Stimulated activated naive B cell treated with anti-CD40 and anti-IgM and Interleukin-4, amounts not matched to agents 10 μg/mL and 1 μg/mL and 100 μg/mL, for 72 hours (primary cell): ENCODE data around the gene WDPCP.
"Not testable (repeated sequence)": the region's sequence is repeated elsewhere in the genome, so short reads cannot be mapped to it uniquely, and the experiment has no call there.

ENCODE experiments used
- ATAC-seq, 2 donors: fragments of 150-1000 bp; cut with Tn5 transposase; replicated peaks; 2 replicates each; pipeline ENCODE4 v1.10.0; 2021; ENCODE audit warnings: moderate library complexity in 1 of 2
- DNase-seq: peaks from one replicate; pipeline ENCODE4 v3.0.0; 2021
- H3K27ac Mint-ChIP-seq: one replicate; pipeline ENCODE4 v1.8.0; 2022; ENCODE audit warnings: mild to moderate bottlenecking, mixed read lengths
- H3K27me3 Mint-ChIP-seq, 2 donors: one replicate each; pipeline ENCODE4 v1.8.0; 2022; ENCODE audit warnings: mixed read lengths in 2 of 2
- H3K36me3 Mint-ChIP-seq, 2 donors: one replicate each; pipeline ENCODE4 v1.8.0; 2022; ENCODE audit warnings: mixed read lengths in 2 of 2, mild to moderate bottlenecking in 1 of 2
- H3K4me1 Mint-ChIP-seq, 2 donors: one replicate each; pipeline ENCODE4 v1.8.0; 2022; ENCODE audit warnings: mixed read lengths in 2 of 2, mild to moderate bottlenecking in 1 of 2
- H3K4me3 Mint-ChIP-seq, 2 donors: one replicate each; pipeline ENCODE4 v1.8.0; 2022; ENCODE audit warnings: mild to moderate bottlenecking in 2 of 2, mixed read lengths in 2 of 2, moderate library complexity in 1 of 2
- H3K9me3 Mint-ChIP-seq, 2 donors: one replicate each; pipeline ENCODE4 v1.8.0; 2022; ENCODE audit warnings: mixed read lengths in 2 of 2, mild to moderate bottlenecking in 1 of 2

The WDPCP gene

GRCh38 chr2:63074399-63074798, 513.9 kb downstream of the WDPCP start:
- not testable (repeated sequence) for H3K4me1 Mint-ChIP-seq, H3K4me3 Mint-ChIP-seq, H3K27ac Mint-ChIP-seq, ATAC-seq, H3K9me3 Mint-ChIP-seq, DNase-seq, H3K36me3 Mint-ChIP-seq
- peaks cover 20 to 23% of the 10 kb centered on the region in 2 donors for H3K27me3 Mint-ChIP-seq

DNA sequence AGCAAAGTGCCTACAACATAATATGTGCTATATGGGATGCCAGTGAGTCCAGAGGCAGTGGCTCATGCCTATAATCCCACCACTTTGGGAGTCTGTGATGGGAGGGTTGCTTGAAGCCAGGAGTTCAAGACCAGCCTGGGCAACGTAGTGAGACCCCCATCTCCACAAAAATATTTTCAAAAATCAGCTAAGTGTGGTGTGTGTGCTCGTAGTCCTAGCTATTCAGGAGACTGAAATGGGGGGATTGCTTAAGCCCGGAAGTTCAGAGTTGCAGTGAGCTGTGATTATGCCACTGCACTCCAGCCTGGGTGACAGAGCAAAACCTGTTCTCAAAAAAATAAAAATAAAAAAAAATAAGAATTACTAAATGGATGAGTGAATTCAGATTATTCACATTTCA, 514.3 kb downstream of the WDPCP start:
- Mint-ChIP-seq H3K27me3 (peaks cover 20 to 26% of the 10 kb centered on the region in 2 donors), H3K9me3 (no peaks in the 10 kb centered on the region), H3K4me1 (no peaks in the 10 kb centered on the region), H3K36me3 (no peaks in the 10 kb centered on the region), H3K4me3 (no peak overlapping the region), H3K27ac (no peak overlapping the region)
- ATAC-seq (no peak), DNase-seq (no peak)

GRCh38 chr2:63071664-63072063, 516.6 kb downstream of the WDPCP start:
- peaks cover 16 to 32% of the 10 kb centered on the region in 2 donors for H3K27me3 Mint-ChIP-seq
- no peak overlapping the region for H3K4me3 Mint-ChIP-seq
- H3K4me1 Mint-ChIP-seq = no peaks in the 10 kb centered on the region
- DNase-seq (no peak), ATAC-seq (no peak)
- no peaks in the 10 kb centered on the region for H3K9me3 Mint-ChIP-seq
- no peaks in the 10 kb centered on the region for H3K36me3 Mint-ChIP-seq
- H3K27ac Mint-ChIP-seq = no peak overlapping the region
